PFSK-1 (cell line): Measurements from ENCODE around the gene TOP1.

Experiments used
- POLR2AphosphoS5 ChIP-seq: IDR thresholded peaks from 2 replicates; pipeline ENCODE4 v1.6.1; 2012; ENCODE audit warnings: low read depth, mild to moderate bottlenecking, control low read depth, low read length, moderate library complexity
- SIN3A ChIP-seq: IDR thresholded peaks from 2 replicates; pipeline ENCODE4 v1.6.1; 2012; ENCODE audit warnings: mild to moderate bottlenecking, low read length, moderate library complexity, borderline replicate concordance; ENCODE audit not compliant: insufficient read depth
- TF ChIP-seq, protein P1 (sequence below), 2 experiments: IDR thresholded peaks; 2 replicates each; pipeline versions ENCODE4 v1.6.1 to v1.8.0; 2011 to 2012; ENCODE audit warnings: low read depth in 2 of 2, low read length in 2 of 2, control low read depth in 1 of 2, inconsistent platforms in 1 of 2, mild to moderate bottlenecking in 1 of 2, moderate library complexity in 1 of 2; ENCODE audit not compliant: insufficient read depth in 1 of 2

DNA sequence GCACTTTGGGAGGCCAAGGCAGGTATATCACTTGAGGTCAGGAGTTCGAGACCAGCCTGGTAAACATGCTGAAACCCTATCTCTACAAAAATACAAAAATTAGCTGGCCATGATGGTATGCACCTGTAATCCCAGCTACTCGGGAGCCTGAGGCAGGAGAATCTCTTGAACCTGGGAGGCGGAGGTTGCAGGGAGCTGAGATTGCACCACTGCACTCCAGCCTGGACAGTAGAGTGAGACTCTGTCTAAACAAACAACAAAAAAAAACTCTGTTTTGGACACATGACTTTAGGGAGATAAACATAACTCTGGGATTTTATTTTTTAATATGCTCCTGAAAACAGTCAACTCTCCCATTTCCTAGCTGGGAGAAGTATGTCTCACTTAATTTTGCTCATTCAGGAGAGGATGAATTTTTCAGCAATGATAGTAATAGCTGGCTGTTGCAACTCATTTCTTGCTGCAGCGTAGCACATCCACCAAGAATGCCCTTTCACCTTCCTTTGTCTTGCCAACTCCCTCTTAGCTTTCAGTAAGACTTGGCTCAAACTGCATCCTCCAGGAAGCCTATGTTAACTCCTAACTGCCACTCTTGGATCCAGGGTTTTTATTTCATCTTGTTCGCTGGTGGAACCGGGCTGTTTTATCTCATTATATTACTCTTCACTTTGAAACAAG lies 24.3 kb downstream of the TOP1 start:
- TF ChIP-seq, protein P1, sequence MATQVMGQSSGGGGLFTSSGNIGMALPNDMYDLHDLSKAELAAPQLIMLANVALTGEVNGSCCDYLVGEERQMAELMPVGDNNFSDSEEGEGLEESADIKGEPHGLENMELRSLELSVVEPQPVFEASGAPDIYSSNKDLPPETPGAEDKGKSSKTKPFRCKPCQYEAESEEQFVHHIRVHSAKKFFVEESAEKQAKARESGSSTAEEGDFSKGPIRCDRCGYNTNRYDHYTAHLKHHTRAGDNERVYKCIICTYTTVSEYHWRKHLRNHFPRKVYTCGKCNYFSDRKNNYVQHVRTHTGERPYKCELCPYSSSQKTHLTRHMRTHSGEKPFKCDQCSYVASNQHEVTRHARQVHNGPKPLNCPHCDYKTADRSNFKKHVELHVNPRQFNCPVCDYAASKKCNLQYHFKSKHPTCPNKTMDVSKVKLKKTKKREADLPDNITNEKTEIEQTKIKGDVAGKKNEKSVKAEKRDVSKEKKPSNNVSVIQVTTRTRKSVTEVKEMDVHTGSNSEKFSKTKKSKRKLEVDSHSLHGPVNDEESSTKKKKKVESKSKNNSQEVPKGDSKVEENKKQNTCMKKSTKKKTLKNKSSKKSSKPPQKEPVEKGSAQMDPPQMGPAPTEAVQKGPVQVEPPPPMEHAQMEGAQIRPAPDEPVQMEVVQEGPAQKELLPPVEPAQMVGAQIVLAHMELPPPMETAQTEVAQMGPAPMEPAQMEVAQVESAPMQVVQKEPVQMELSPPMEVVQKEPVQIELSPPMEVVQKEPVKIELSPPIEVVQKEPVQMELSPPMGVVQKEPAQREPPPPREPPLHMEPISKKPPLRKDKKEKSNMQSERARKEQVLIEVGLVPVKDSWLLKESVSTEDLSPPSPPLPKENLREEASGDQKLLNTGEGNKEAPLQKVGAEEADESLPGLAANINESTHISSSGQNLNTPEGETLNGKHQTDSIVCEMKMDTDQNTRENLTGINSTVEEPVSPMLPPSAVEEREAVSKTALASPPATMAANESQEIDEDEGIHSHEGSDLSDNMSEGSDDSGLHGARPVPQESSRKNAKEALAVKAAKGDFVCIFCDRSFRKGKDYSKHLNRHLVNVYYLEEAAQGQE (IDR thresholded peaks at IDR 0.05; ENCODE audit: insufficient read depth in 1 of 2, low read depth in 2 of 2, low read length in 2 of 2), result no peak
- TF ChIP-seq POLR2AphosphoS5 (no peak), SIN3A (no peak)
